ENCODE measurements around the gene HAPLN1.
"Not testable (repeated sequence)": the region's sequence is repeated elsewhere in the genome, so short reads cannot be mapped to it uniquely, and the experiment has no call there.

The HAPLN1 gene

GRCh38 chr5:83720836-83721537 is at the start of gene HAPLN1:
TSS of gene HAPLN1 (minus strand) at chr5:83720855. CDS start at chr5:83673523, 47,332 bp downstream.
- DNase-seq (ENCODE audit: low read depth): peak; percentile 63

GRCh38 chr5:83767409-83767992 is 46.8 kb upstream of the HAPLN1 start:
- peak; percentile 19 for DNase-seq (ENCODE audit: low read depth)

- peak; percentile 17 for DNase-seq (ENCODE audit: low read depth)
Observed at GRCh38 chr5:83764101-83764500, 43.4 kb upstream of the HAPLN1 start.

- DNase-seq (ENCODE audit: low read depth): no peak
Observed at GRCh38 chr5:83760579-83760978, 39.9 kb upstream of the HAPLN1 start.

GRCh38 chr5:83752700-83753099 is 32.0 kb upstream of the HAPLN1 start:
- DNase-seq (ENCODE audit: low read depth): no peak

- no peak for DNase-seq (ENCODE audit: low read depth)
Observed at GRCh38 chr5:83751201-83751600, 30.5 kb upstream of the HAPLN1 start.

- DNase-seq (ENCODE audit: low read depth): no peak
Observed at GRCh38 chr5:83750749-83751148, 30.1 kb upstream of the HAPLN1 start.

GRCh38 chr5:83745816-83746215 is 25.2 kb upstream of the HAPLN1 start:
- DNase-seq (ENCODE audit: low read depth): peak; percentile 60

GRCh38 chr5:83744821-83745220 is 24.2 kb upstream of the HAPLN1 start:
- DNase-seq (ENCODE audit: low read depth): no peak

GRCh38 chr5:83742089-83742488 is 21.4 kb upstream of the HAPLN1 start:
- DNase-seq (ENCODE audit: low read depth): no peak

- DNase-seq (ENCODE audit: low read depth): no peak
Observed at GRCh38 chr5:83741571-83741970, 20.9 kb upstream of the HAPLN1 start.

GRCh38 chr5:83740741-83741140 is 20.1 kb upstream of the HAPLN1 start:
- DNase-seq (ENCODE audit: low read depth): no peak

GRCh38 chr5:83736169-83736568 is 15.5 kb upstream of the HAPLN1 start:
- DNase-seq (ENCODE audit: low read depth): not testable (repeated sequence)

- DNase-seq (ENCODE audit: low read depth): not testable (repeated sequence)
Observed at GRCh38 chr5:83735058-83735457, 14.4 kb upstream of the HAPLN1 start.

- DNase-seq (ENCODE audit: low read depth): no peak
Observed at GRCh38 chr5:83731638-83732037, 11.0 kb upstream of the HAPLN1 start.

GRCh38 chr5:83729362-83729761 is 8.7 kb upstream of the HAPLN1 start:
- DNase-seq (ENCODE audit: low read depth): no peak

GRCh38 chr5:83726912-83727311 is 6.3 kb upstream of the HAPLN1 start:
- DNase-seq (ENCODE audit: low read depth): peak; percentile 61

GRCh38 chr5:83724935-83725334 is 4.3 kb upstream of the HAPLN1 start:
- DNase-seq (ENCODE audit: low read depth): no peak

- no peak for DNase-seq (ENCODE audit: low read depth)
Observed at GRCh38 chr5:83724001-83724400, 3.3 kb upstream of the HAPLN1 start.

GRCh38 chr5:83723031-83723430 is 2.4 kb upstream of the HAPLN1 start:
- no peak for DNase-seq (ENCODE audit: low read depth)

GRCh38 chr5:83721953-83722901 is 1.6 kb upstream of the HAPLN1 start:
- peak; percentile 78 for DNase-seq (ENCODE audit: low read depth)

GRCh38 chr5:83718936-83719495 is 1.6 kb downstream of the HAPLN1 start:
- DNase-seq (ENCODE audit: low read depth): peak; percentile 65
